HG03439 (cell line): ENCODE measurements around the gene P2RY11.

Experiments
- ATAC-seq: cut with Tn5 transposase; IDR thresholded peaks from one replicate; pipeline ENCODE4 v1.9.1; 2021; ENCODE audit warnings: mild to moderate bottlenecking, moderate library complexity; ENCODE audit not compliant: unreplicated experiment

The P2RY11 gene

GRCh38 chr19:10112895-10113591 is 1.6 kb downstream of the P2RY11 start:
- no peak for ATAC-seq

GRCh38 chr19:10113592-10113963 is 2.1 kb downstream of the P2RY11 start:
- no peak for ATAC-seq

- no peak for ATAC-seq
Measured at GRCh38 chr19:10113964-10114650, 2.6 kb downstream of the P2RY11 start.

- no peak for ATAC-seq
Measured at GRCh38 chr19:10114651-10115391, 3.3 kb downstream of the P2RY11 start.

GRCh38 chr19:10115392-10116084 is 4.0 kb downstream of the P2RY11 start:
- no peak for ATAC-seq

GRCh38 chr19:10116085-10116865 is 4.8 kb downstream of the P2RY11 start:
- no peak for ATAC-seq

- ATAC-seq, result no peak
Measured at GRCh38 chr19:10116866-10117616, 5.5 kb downstream of the P2RY11 start.

GRCh38 chr19:10118960-10119359 is 7.5 kb downstream of the P2RY11 start:
- ATAC-seq, result no peak

- no peak for ATAC-seq
Measured at GRCh38 chr19:10120538-10121189, 9.2 kb downstream of the P2RY11 start.

- ATAC-seq, result no peak
Measured at GRCh38 chr19:10122045-10122444, 10.6 kb downstream of the P2RY11 start.

GRCh38 chr19:10124429-10124828 is 12.9 kb downstream of the P2RY11 start:
- no peak for ATAC-seq

GRCh38 chr19:10126213-10126639 is 14.7 kb downstream of the P2RY11 start:
- ATAC-seq, result no peak

GRCh38 chr19:10132905-10133304 is 21.4 kb downstream of the P2RY11 start:
- no peak for ATAC-seq

- ATAC-seq, result no peak
Measured at GRCh38 chr19:10133596-10133995, 22.1 kb downstream of the P2RY11 start.

- ATAC-seq, result no peak
Measured at GRCh38 chr19:10134040-10134439, 22.5 kb downstream of the P2RY11 start.

GRCh38 chr19:10135551-10136334 is 24.2 kb downstream of the P2RY11 start:
- no peak for ATAC-seq

- ATAC-seq, result no peak
Measured at GRCh38 chr19:10136936-10137335, 25.4 kb downstream of the P2RY11 start.
